Measurements from ENCODE around the gene CYP3A5.
"Not testable (repeated sequence)": the region's sequence is repeated elsewhere in the genome, so short reads cannot be mapped to it uniquely, and the experiment has no call there.

Gene CYP3A5

DNA sequence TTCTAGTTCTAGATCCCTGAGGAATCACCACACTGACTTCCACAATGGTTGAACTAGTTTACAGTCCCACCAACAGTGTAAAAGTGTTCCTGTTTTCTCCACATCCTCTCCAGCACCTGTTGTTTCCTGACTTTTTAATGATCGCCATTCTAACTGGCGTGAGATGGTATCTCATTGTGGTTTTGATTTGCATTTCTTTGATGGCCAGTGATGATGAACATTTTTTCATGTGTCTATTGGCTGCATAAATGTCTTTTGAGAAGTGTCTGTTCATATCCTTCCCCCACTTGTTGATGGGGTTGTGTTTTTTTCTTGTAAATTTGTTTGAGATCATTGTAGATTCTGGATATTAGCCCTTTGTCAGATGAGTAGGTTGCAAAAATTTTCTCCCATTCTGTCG, 25.2 kb downstream of the CYP3A5 start:
- WGBS, result 86% methylated on average over 1 of the region's 3 CpGs
- H3K4me1 ChIP-seq (ENCODE audit: insufficient read depth, low read length); H3K27me3 ChIP-seq (ENCODE audit: insufficient read depth, low read length); H3K36me3 ChIP-seq (ENCODE audit: insufficient read depth, low read length); H3K9me3 ChIP-seq (ENCODE audit: insufficient read depth, low read depth, low read length); H3K4me3 ChIP-seq (ENCODE audit: low read length); H3K9ac ChIP-seq (ENCODE audit: low read depth, low read length); H3K27ac ChIP-seq (ENCODE audit: low read depth, low read length): not testable (repeated sequence)

DNA sequence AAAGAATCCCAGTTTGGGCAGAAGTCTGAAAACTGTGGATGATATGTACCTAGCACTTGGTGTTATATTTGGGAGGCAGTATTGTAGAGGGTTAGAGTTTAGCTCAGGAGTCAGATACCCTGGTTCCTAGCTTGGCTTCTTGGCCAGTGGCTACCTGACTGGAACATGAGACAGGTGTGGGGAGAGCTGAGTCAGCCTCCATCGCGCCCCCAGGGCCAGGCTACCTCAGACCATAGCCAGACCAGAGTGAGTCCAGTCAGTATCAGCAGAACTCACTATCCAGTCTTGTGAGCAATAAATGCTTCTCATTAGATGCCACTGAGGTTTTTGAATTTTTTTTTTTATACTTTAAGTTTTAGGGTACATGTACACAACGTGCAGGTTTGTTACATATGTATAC, 26.0 kb downstream of the CYP3A5 start:
- H3K9ac ChIP-seq (ENCODE audit: low read depth, low read length), result no peak overlapping the region
- no peak overlapping the region for H3K27ac ChIP-seq (ENCODE audit: low read depth, low read length)
- H3K9me3 ChIP-seq (ENCODE audit: insufficient read depth, low read depth, low read length), result no peaks in the 10 kb centered on the region
- no peaks in the 10 kb centered on the region for H3K36me3 ChIP-seq (ENCODE audit: insufficient read depth, low read length)
- WGBS, result 91% methylated on average over 3 of the region's 3 CpGs
- H3K4me3 ChIP-seq (ENCODE audit: low read length), result no peak overlapping the region
- no peaks in the 10 kb centered on the region for H3K4me1 ChIP-seq (ENCODE audit: insufficient read depth, low read length)
- H3K27me3 ChIP-seq (ENCODE audit: insufficient read depth, low read length), result no peaks in the 10 kb centered on the region

GRCh38 chr7:99653269-99653668, 26.5 kb downstream of the CYP3A5 start:
- not testable (repeated sequence) for H3K27ac ChIP-seq (ENCODE audit: low read depth, low read length); H3K4me1 ChIP-seq (ENCODE audit: insufficient read depth, low read length); H3K27me3 ChIP-seq (ENCODE audit: insufficient read depth, low read length); H3K4me3 ChIP-seq (ENCODE audit: low read length); H3K9me3 ChIP-seq (ENCODE audit: insufficient read depth, low read depth, low read length); H3K36me3 ChIP-seq (ENCODE audit: insufficient read depth, low read length); H3K9ac ChIP-seq (ENCODE audit: low read depth, low read length)
- 89% methylated on average over 2 of the region's 4 CpGs for WGBS

GRCh38 chr7:99652671-99653070, 27.1 kb downstream of the CYP3A5 start:
- Histone ChIP-seq H3K36me3 (ENCODE audit: insufficient read depth, low read length) (no peaks in the 10 kb centered on the region), H3K27me3 (ENCODE audit: insufficient read depth, low read length) (no peaks in the 10 kb centered on the region), H3K4me3 (ENCODE audit: low read length) (no peak overlapping the region), H3K27ac (ENCODE audit: low read depth, low read length) (no peak overlapping the region), H3K4me1 (ENCODE audit: insufficient read depth, low read length) (no peaks in the 10 kb centered on the region), H3K9ac (ENCODE audit: low read depth, low read length) (no peak overlapping the region), H3K9me3 (ENCODE audit: insufficient read depth, low read depth, low read length) (no peaks in the 10 kb centered on the region)
- 94% methylated on average over 2 of the region's 2 CpGs for WGBS

GRCh38 chr7:99651290-99651689, 28.5 kb downstream of the CYP3A5 start:
- H3K9ac ChIP-seq (ENCODE audit: low read depth, low read length), result no peak overlapping the region
- no peak overlapping the region for H3K27ac ChIP-seq (ENCODE audit: low read depth, low read length)
- no peaks in the 10 kb centered on the region for H3K27me3 ChIP-seq (ENCODE audit: insufficient read depth, low read length)
- no peaks in the 10 kb centered on the region for H3K36me3 ChIP-seq (ENCODE audit: insufficient read depth, low read length)
- 98% methylated on average over 2 of the region's 2 CpGs for WGBS
- H3K4me3 ChIP-seq (ENCODE audit: low read length), result no peak overlapping the region
- H3K9me3 ChIP-seq (ENCODE audit: insufficient read depth, low read depth, low read length), result no peaks in the 10 kb centered on the region
- H3K4me1 ChIP-seq (ENCODE audit: insufficient read depth, low read length), result no peaks in the 10 kb centered on the region

DNA sequence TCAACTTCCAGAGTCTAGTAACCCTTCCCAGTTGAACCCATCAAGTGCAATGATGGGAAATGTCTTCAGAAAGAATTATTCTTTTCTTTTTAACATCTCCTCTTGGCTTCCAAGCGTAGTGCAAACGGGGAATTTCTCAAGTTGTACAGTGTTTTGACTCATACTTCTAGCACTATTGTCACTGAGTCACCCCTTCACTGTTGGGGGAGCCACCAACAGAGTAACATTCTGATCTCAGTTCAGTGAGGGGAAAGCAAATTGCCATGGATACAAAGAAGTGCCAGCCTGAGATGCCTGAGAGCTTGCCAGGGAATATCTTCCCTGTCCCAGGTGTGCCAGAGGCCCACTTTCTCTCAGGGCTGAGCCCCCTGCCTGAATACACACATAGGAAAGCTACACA, 31.0 kb downstream of the CYP3A5 start:
- no peak overlapping the region for H3K9ac ChIP-seq (ENCODE audit: low read depth, low read length)
- no peaks in the 10 kb centered on the region for H3K4me1 ChIP-seq (ENCODE audit: insufficient read depth, low read length)
- 87% methylated on average over 2 of the region's 2 CpGs for whole genome bisulfite sequencing
- no peak overlapping the region for H3K4me3 ChIP-seq (ENCODE audit: low read length)
- H3K27ac ChIP-seq (ENCODE audit: low read depth, low read length), result no peak overlapping the region
- 0 out of 2 replicates have a peak, but pooled peaks cover 3% of the 10 kb centered on the region for H3K9me3 ChIP-seq (ENCODE audit: insufficient read depth, low read depth, low read length)
- no peaks in the 10 kb centered on the region; the same call in 1 of the 2 replicates for H3K36me3 ChIP-seq (ENCODE audit: insufficient read depth, low read length)
- no peaks in the 10 kb centered on the region for H3K27me3 ChIP-seq (ENCODE audit: insufficient read depth, low read length)

- H3K27ac ChIP-seq (ENCODE audit: low read depth, low read length), result no peak overlapping the region
- 0 out of 2 replicates have a peak, but pooled peaks cover 3% of the 10 kb centered on the region for H3K9me3 ChIP-seq (ENCODE audit: insufficient read depth, low read depth, low read length)
- H3K4me3 ChIP-seq (ENCODE audit: low read length), result no peak overlapping the region
- H3K36me3 ChIP-seq (ENCODE audit: insufficient read depth, low read length), result no peaks in the 10 kb centered on the region; the same call in 1 of the 2 replicates
- 89% methylated on average over 1 of the region's 1 CpG for WGBS
- H3K9ac ChIP-seq (ENCODE audit: low read depth, low read length), result no peak overlapping the region
- no peaks in the 10 kb centered on the region for H3K27me3 ChIP-seq (ENCODE audit: insufficient read depth, low read length)
- no peaks in the 10 kb centered on the region for H3K4me1 ChIP-seq (ENCODE audit: insufficient read depth, low read length)
These were observed 34.2 kb downstream of the CYP3A5 start for GRCh38 chr7:99645590-99645989.

GRCh38 chr7:99644431-99644830, 35.4 kb downstream of the CYP3A5 start:
- Histone ChIP-seq H3K9me3 (ENCODE audit: insufficient read depth, low read depth, low read length) (0 out of 2 replicates have a peak, but pooled peaks cover 3% of the 10 kb centered on the region), H3K9ac (ENCODE audit: low read depth, low read length) (no peak overlapping the region), H3K4me1 (ENCODE audit: insufficient read depth, low read length) (no peaks in the 10 kb centered on the region; the same call in 1 of the 2 replicates), H3K27ac (ENCODE audit: low read depth, low read length) (no peak overlapping the region), H3K36me3 (ENCODE audit: insufficient read depth, low read length) (no peaks in the 10 kb centered on the region; the same call in 1 of the 2 replicates), H3K27me3 (ENCODE audit: insufficient read depth, low read length) (no peaks in the 10 kb centered on the region), H3K4me3 (ENCODE audit: low read length) (no peak overlapping the region)
- 94% methylated on average over 3 of the region's 3 CpGs for WGBS

DNA sequence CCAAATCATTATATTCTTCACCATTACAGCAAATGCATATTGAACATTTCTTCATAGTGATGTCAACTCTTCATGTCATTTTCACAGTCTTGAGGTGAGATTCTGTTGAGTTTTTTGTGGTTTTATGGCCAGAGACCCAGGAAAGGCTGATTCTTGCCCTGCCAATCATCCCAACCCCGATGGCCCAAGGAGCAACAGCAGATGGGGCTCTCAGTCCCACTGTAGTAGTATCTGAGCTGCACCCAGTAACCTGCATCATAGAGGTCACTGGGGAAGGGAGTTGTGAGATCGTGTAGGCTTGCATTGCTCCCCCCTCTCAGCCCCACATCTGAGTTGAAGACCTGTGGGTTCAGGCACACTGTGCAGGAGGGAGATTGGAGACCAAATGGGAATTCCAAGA, 36.3 kb downstream of the CYP3A5 start:
- Histone ChIP-seq H3K4me1 (ENCODE audit: insufficient read depth, low read length) (no peaks in the 10 kb centered on the region; the same call in 1 of the 2 replicates), H3K36me3 (ENCODE audit: insufficient read depth, low read length) (no peaks in the 10 kb centered on the region; the same call in 1 of the 2 replicates), H3K27ac (ENCODE audit: low read depth, low read length) (no peak overlapping the region), H3K27me3 (ENCODE audit: insufficient read depth, low read length) (no peaks in the 10 kb centered on the region), H3K9me3 (ENCODE audit: insufficient read depth, low read depth, low read length) (0 out of 2 replicates have a peak, but pooled peaks cover 3% of the 10 kb centered on the region), H3K4me3 (ENCODE audit: low read length) (no peak overlapping the region), H3K9ac (ENCODE audit: low read depth, low read length) (no peak overlapping the region)
- WGBS, result 93% methylated on average over 2 of the region's 2 CpGs

DNA sequence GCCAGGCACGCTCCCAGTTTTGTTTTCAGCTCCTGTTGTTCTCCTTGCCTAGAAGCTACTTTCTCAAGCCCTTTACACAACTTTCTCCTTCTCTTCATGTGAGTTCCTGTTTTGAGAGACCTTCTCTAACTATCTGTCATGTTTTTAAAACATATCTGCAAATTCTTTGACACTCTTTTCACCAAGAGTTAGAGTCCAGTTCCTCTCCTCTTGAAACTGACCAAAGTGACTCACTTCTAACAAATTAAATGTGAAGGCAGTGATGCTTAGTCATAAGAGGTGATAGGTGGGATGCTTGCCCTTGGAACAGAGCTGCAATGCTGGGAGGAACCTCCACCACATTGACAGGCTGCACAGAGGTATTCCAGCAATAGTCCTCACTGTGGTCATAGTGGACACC, 37.8 kb downstream of the CYP3A5 start:
- Histone ChIP-seq H3K4me1 (ENCODE audit: insufficient read depth, low read length) (no peaks in the 10 kb centered on the region; the same call in 1 of the 2 replicates), H3K27ac (ENCODE audit: low read depth, low read length) (no peak overlapping the region), H3K27me3 (ENCODE audit: insufficient read depth, low read length) (no peaks in the 10 kb centered on the region), H3K4me3 (ENCODE audit: low read length) (no peak overlapping the region), H3K36me3 (ENCODE audit: insufficient read depth, low read length) (no peaks in the 10 kb centered on the region; the same call in 1 of the 2 replicates), H3K9me3 (ENCODE audit: insufficient read depth, low read depth, low read length) (0 out of 2 replicates have a peak, but pooled peaks cover 3% of the 10 kb centered on the region), H3K9ac (ENCODE audit: low read depth, low read length) (no peak overlapping the region)
- 95% methylated on average over 1 of the region's 1 CpG for WGBS

DNA sequence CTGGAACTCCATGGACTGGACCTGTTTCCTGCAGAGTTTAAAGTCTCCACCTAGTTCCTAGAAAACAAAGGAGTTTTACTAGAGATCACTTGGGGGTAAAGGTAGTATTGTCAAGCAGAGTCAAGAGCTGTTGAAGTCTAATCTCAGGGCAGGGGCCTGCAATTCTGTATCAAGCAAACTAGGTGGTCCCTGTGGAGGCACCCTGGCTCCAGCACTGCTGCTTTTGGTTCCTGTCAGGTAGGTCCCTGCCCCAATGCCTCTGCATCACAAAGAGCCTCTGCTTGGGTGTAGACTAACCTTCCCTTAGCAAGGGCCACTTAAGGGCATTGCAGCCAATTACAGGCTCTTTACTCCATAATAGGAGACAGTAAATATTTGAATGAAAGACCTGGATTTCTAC, 40.5 kb downstream of the CYP3A5 start:
- H3K4me1 ChIP-seq (ENCODE audit: insufficient read depth, low read length), result no peaks in the 10 kb centered on the region; the same call in 1 of the 2 replicates

GRCh38 chr7:99638731-99639130, 41.1 kb downstream of the CYP3A5 start:
- peak overlapping the region; percentile 75; the same call in 1 of the 2 replicates for H3K27ac ChIP-seq (ENCODE audit: low read depth, low read length)
- no peaks in the 10 kb centered on the region for H3K27me3 ChIP-seq (ENCODE audit: insufficient read depth, low read length)
- no peak overlapping the region for H3K9ac ChIP-seq (ENCODE audit: low read depth, low read length)
- no peaks in the 10 kb centered on the region for H3K9me3 ChIP-seq (ENCODE audit: insufficient read depth, low read depth, low read length)
- H3K36me3 ChIP-seq (ENCODE audit: insufficient read depth, low read length), result 0 out of 2 replicates have a peak, but pooled peaks cover 4% of the 10 kb centered on the region
- H3K4me3 ChIP-seq (ENCODE audit: low read length), result no peak overlapping the region
- H3K4me1 ChIP-seq (ENCODE audit: insufficient read depth, low read length), result no peaks in the 10 kb centered on the region; the same call in 1 of the 2 replicates
- 91% methylated on average over 23 of the region's 23 CpGs for WGBS

More for the DNA sequence above, 40.5 kb downstream of the CYP3A5 start:
- Histone ChIP-seq H3K36me3 (ENCODE audit: insufficient read depth, low read length) (no peaks in the 10 kb centered on the region), H3K9ac (ENCODE audit: low read depth, low read length) (no peak overlapping the region), H3K4me3 (ENCODE audit: low read length) (no peak overlapping the region), H3K9me3 (ENCODE audit: insufficient read depth, low read depth, low read length) (no peaks in the 10 kb centered on the region), H3K27me3 (ENCODE audit: insufficient read depth, low read length) (no peaks in the 10 kb centered on the region), H3K27ac (ENCODE audit: low read depth, low read length) (peak overlapping the region; percentile 75; the same call in 1 of the 2 replicates)

All from HUES64 (cell line).